ENCODE results near the gene TMA7B. TPM values are rescaled to one million over a fixed set of nuclear protein-coding genes. Genes with fewer than 3 reads are reported as not detected.

Gene TMA7B
- polyA plus RNA-seq, 1 experiment = not detected

- POLR2A ChIA-PET = no interaction called here
- DNase-seq (ENCODE audit: low read depth) = no peak
- H3K36me3 ChIP-seq (ENCODE audit: control insufficient read depth, insufficient read depth, low read length) = no peaks in the 10 kb centered on the region
- peak; percentile 60 for TF ChIP-seq CTCF (IDR thresholded peaks at IDR 0.05; ENCODE audit: insufficient read depth, low read depth, low read length)
- peaks cover 24% of the 10 kb centered on the region for H3K27me3 ChIP-seq (ENCODE audit: control insufficient read depth, insufficient read depth, low read length)
- CTCF ChIA-PET = interaction anchor here (0.7 to 3.6 kb wide), 5 partner anchors 10 to 92 kb away, joined by 3 to 24 read pairs (median 3); no protein-coding TSS in a partner anchor
- no peak overlapping the region for H3K4me3 ChIP-seq (ENCODE audit: low read depth, low read length)
These were observed 27.1 kb upstream of the TMA7B start for GRCh38 chr22:39932918-39933649.

GRCh38 chr22:39933741-39934140, 26.5 kb upstream of the TMA7B start:
- CTCF ChIA-PET = interaction anchor here (0.7 to 3.6 kb wide), 3 partner anchors 9 to 91 kb away, joined by 3 to 24 read pairs (median 3); no protein-coding TSS in a partner anchor
- no peak for DNase-seq (ENCODE audit: low read depth)
- no peaks in the 10 kb centered on the region for H3K36me3 ChIP-seq (ENCODE audit: control insufficient read depth, insufficient read depth, low read length)
- no peak overlapping the region for H3K4me3 ChIP-seq (ENCODE audit: low read depth, low read length)
- POLR2A ChIA-PET = no interaction called here
- peaks cover 24% of the 10 kb centered on the region for H3K27me3 ChIP-seq (ENCODE audit: control insufficient read depth, insufficient read depth, low read length)
- TF ChIP-seq CTCF (IDR thresholded peaks at IDR 0.05; ENCODE audit: insufficient read depth, low read depth, low read length) = no peak

- Histone ChIP-seq H3K4me3 (ENCODE audit: low read depth, low read length) (no peak overlapping the region), H3K27me3 (ENCODE audit: control insufficient read depth, insufficient read depth, low read length) (peaks cover 22% of the 10 kb centered on the region), H3K36me3 (ENCODE audit: control insufficient read depth, insufficient read depth, low read length) (no peaks in the 10 kb centered on the region)
- ChIA-PET CTCF (interaction anchor here (3.6 kb wide), 1 partner anchor 90 kb away, joined by 24 read pairs; no protein-coding TSS in a partner anchor), POLR2A (no interaction called here)
- TF ChIP-seq CTCF (IDR thresholded peaks at IDR 0.05; ENCODE audit: insufficient read depth, low read depth, low read length) = no peak
- DNase-seq (ENCODE audit: low read depth) = no peak
These were observed 25.1 kb upstream of the TMA7B start for GRCh38 chr22:39935116-39935515.

GRCh38 chr22:39935612-39936011, 24.6 kb upstream of the TMA7B start:
- POLR2A ChIA-PET = no interaction called here
- CTCF ChIA-PET = no interaction called here
- peaks cover 22% of the 10 kb centered on the region for H3K27me3 ChIP-seq (ENCODE audit: control insufficient read depth, insufficient read depth, low read length)
- H3K36me3 ChIP-seq (ENCODE audit: control insufficient read depth, insufficient read depth, low read length) = no peaks in the 10 kb centered on the region
- DNase-seq (ENCODE audit: low read depth) = no peak
- H3K4me3 ChIP-seq (ENCODE audit: low read depth, low read length) = no peak overlapping the region
- no peak for TF ChIP-seq CTCF (IDR thresholded peaks at IDR 0.05; ENCODE audit: insufficient read depth, low read depth, low read length)

- peaks cover 21% of the 10 kb centered on the region for H3K27me3 ChIP-seq (ENCODE audit: control insufficient read depth, insufficient read depth, low read length)
- CTCF ChIA-PET = interaction anchor here (0.7 kb wide), 1 partner anchor 647 kb away, joined by 3 read pairs; no protein-coding TSS in a partner anchor
These were observed 23.6 kb upstream of the TMA7B start for GRCh38 chr22:39936523-39937145.

More at GRCh38 chr22:39936523-39937145, 23.6 kb upstream of the TMA7B start:
- TF ChIP-seq CTCF (IDR thresholded peaks at IDR 0.05; ENCODE audit: insufficient read depth, low read depth, low read length) = no peak
- DNase-seq (ENCODE audit: low read depth) = no peak
- POLR2A ChIA-PET = no interaction called here
- no peaks in the 10 kb centered on the region for H3K36me3 ChIP-seq (ENCODE audit: control insufficient read depth, insufficient read depth, low read length)
- no peak overlapping the region for H3K4me3 ChIP-seq (ENCODE audit: low read depth, low read length)
